ENCODE data around the gene SPIN1. TPM values are rescaled to one million over a fixed set of nuclear protein-coding genes. Genes with fewer than 3 reads are reported as not detected.

The SPIN1 gene
- total and polyA plus RNA-seq, 2 experiments from 2014 or later: 49.0 to 158 TPM

- TF ChIP-seq CTCF (conservative IDR thresholded peaks at IDR 0.05; ENCODE audit: low read depth in 2 of 2): no peak
Observed at GRCh38 chr9:88447431-88447830, 59.2 kb downstream of the SPIN1 start (continued).

GRCh38 chr9:88451160-88451559 lies 62.9 kb downstream of the SPIN1 start:
- H3F3A ChIP-seq (replicated peaks; ENCODE audit: low read depth): 0 out of 2 replicates have a peak, but pooled peaks cover 3% of the 10 kb centered on the region
- no peak overlapping the region for H2AFZ ChIP-seq
- no peaks in the 10 kb centered on the region for H3K9me2 ChIP-seq (ENCODE audit: insufficient read depth)
- H4K20me1 ChIP-seq (replicated peaks; ENCODE audit: insufficient read depth): peaks cover 34% of the 10 kb centered on the region
- Mint-ChIP-seq H3K27me3 (ENCODE audit: insufficient read depth, low read depth, poor library complexity) (peaks cover 3% of the 10 kb centered on the region), H3K27ac (no peak overlapping the region; the same call in 1 of the 2 replicates), H3K4me1 (peaks cover 8% of the 10 kb centered on the region; the same call in 2 of the 3 replicates), H3K36me3 (ENCODE audit: low read depth) (peaks cover 31% of the 10 kb centered on the region), H3K9me3 (no peaks in the 10 kb centered on the region), H3K4me3 (no peak overlapping the region)
- H3K4me2 ChIP-seq: no peak overlapping the region
- H3K36me3 ChIP-seq (ENCODE audit: insufficient read depth): no peaks in the 10 kb centered on the region; the same call in 1 of the 2 replicates
- H3K27me3 ChIP-seq (ENCODE audit: insufficient read depth): no peaks in the 10 kb centered on the region
- DNase-seq (ENCODE audit: low spot score) (no peak), ATAC-seq (no peak)
- H3K4me1 ChIP-seq (ENCODE audit: insufficient read depth): no peaks in the 10 kb centered on the region
- H3K27ac ChIP-seq (ENCODE audit: low read depth): no peak overlapping the region
- H3K79me2 ChIP-seq (replicated peaks; ENCODE audit: insufficient read depth): peaks cover 98% of the 10 kb centered on the region
- H3K4me3 ChIP-seq: no peak overlapping the region
- no peak for TF ChIP-seq POLR2AphosphoS5 (IDR thresholded peaks at IDR 0.05; ENCODE audit: low read depth)
- TF ChIP-seq EZH2phosphoT487 (IDR thresholded peaks at IDR 0.05; ENCODE audit: unreplicated experiment): no peak
- TF ChIP-seq ZNF114 (CRISPR knock-in tag; IDR thresholded peaks at IDR 0.05): no peak
- TF ChIP-seq NANOG (IDR thresholded peaks at IDR 0.05; ENCODE audit: borderline replicate concordance): no peak
- no peak for TF ChIP-seq ZNF331 (CRISPR knock-in tag; IDR thresholded peaks at IDR 0.05; ENCODE audit: low read depth)
- no peak for TF ChIP-seq ETS1 (IDR thresholded peaks at IDR 0.05)
- no peak for TF ChIP-seq ZNF462 (CRISPR knock-in tag; IDR thresholded peaks at IDR 0.05)
- TF ChIP-seq CREB1 (CRISPR knock-in tag; IDR thresholded peaks at IDR 0.05; ENCODE audit: low read depth): no peak
- TF ChIP-seq EZH2 (IDR thresholded peaks at IDR 0.05; ENCODE audit: low read depth, unreplicated experiment): no peak
- no peak for TF ChIP-seq STAT1 (IDR thresholded peaks at IDR 0.05; ENCODE audit: unreplicated experiment)
- TF ChIP-seq REST (IDR thresholded peaks at IDR 0.05; ENCODE audit: unreplicated experiment): no peak
- TF ChIP-seq JUNB (IDR thresholded peaks at IDR 0.05; ENCODE audit: unreplicated experiment): no peak
